Stimulated activated CD4-positive, alpha-beta T cell treated with anti-CD3 and anti-CD28 coated beads, Interleukin-2, amount 100 ng/mL, for 48 hours (primary cell): ENCODE data around the gene ZNF8.
A peak's percentile ranks its signal among the peaks of the same experiment; 100 is the strongest.
"Not testable (repeated sequence)": the region's sequence is repeated elsewhere in the genome, so short reads cannot be mapped to it uniquely, and the experiment has no call there.

ENCODE experiments used
- DNase-seq, 2 donors: peaks; one replicate each; pipeline ENCODE4 v3.0.0-alpha.2; 2020

Gene ZNF8

DNA sequence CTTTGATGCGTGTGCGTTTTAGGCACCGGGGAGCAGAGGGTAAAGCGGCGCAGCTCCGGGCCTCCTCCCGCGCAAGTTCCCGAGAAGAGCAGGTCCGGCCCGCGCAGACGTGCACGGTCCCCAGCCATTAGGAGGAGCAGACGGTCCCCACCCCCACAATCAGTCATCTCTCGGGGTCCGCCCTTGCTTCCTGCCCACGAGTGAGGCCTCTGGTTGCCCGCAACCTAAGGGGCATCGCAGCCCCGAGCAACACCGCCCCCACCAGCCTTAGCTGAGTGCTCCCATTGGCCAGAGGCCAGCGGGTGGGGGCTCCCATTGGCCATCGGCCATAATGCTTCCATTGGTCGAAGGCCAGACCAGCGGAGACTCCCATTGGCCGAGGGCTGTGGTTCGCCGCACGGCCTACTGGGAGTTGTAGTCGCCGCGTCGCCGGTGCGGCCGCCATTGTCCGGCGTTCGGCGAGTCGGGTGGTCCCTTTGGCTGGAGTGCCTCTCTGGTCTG, at the start of gene ZNF8:
Gene ZNF8 (plus strand): TSS at position 415 of the 501 bp plus-strand sequence. CDS start 127 bp downstream, outside the sequence.
- DNase-seq = peak; percentile 96

GRCh38 chr19:58229255-58229639, 49.5 kb upstream of the ZNF8 start:
- peak; percentile 4 to 19 for DNase-seq

DNA sequence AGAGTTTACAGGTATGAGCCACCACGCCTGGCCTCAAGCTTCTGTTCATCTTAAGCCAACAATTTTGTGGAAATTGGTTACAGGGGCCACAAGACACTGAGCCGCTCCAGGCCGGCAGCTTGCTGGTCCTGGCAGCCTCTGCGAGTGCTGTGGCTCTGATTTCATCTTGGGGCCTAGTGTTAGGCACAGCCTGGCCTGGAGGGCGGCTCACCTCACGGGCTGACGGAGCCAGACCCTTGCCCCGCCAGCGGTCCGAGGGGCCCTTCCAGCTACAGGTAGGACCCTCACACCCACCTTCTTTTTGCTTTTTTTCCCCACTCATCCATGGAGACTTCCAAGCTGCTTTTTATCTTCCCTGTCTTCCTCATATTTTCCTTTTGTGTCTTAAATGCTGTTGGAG, 41.4 kb upstream of the ZNF8 start:
- DNase-seq = no peak

GRCh38 chr19:58243351-58243750, 35.4 kb upstream of the ZNF8 start:
- DNase-seq = no peak

- no peak for DNase-seq
Observed at GRCh38 chr19:58248886-58249285, 29.9 kb upstream of the ZNF8 start.

DNA sequence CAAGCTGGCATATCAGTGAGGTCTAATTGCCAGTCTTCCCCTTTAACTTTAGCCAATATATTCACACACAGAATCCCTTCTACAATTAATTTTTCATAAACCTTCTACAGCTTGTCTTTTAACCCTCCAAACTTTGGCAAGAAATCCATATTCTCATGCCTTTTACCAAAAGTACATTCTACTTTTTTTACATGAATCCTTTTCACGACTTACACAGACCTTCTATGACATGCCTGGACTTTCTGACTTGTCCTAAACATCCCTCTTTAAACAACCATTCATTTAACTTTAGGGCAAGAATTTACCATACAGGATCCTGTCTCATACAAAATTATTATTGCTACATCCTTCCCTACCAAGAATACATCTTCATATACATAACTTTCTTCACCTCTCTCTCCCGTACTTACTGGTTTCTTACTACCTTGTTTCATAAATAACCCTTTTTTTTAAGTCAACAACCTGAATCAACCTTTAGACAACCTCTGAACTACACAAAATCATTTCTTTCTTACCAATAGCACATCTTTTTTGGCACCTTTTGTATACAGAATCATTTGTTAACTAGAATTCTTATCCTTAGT, 26.6 kb upstream of the ZNF8 start:
- DNase-seq = no peak

DNA sequence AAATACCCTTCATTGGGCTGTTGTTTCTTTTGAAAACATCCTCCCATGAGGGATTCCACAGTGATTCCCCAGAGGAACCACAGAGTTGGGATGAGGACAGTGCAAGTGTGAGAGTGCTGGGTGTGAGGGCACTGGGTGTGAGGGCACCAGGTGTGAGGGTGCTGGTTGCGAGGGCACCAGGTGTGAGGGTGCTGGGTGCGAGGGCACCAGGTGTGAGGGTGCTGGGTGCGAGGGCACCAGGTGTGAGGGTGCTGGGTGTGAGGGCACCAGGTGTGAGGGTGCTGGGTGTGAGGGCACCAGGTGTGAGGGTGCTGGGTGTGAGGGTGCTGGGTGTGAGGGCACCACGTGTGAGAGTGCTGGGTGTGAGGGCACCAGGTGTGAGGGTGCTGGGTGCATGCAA, 20.5 kb upstream of the ZNF8 start:
- DNase-seq = not testable (repeated sequence)

DNA sequence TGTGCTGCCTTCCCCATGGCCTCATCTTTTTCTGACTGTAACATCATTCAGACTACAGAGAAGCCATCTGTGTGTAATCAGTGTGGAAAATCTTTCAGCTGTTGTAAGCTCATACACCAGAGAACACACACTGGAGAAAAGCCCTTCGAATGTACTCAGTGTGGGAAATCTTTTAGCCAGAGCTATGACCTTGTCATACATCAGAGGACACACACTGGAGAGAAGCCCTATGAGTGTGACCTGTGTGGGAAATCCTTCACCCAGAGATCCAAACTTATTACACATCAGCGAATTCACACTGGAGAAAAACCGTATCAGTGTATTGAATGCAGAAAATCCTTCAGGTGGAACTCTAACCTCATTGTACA, 17.2 kb upstream of the ZNF8 start:
- DNase-seq = no peak

DNA sequence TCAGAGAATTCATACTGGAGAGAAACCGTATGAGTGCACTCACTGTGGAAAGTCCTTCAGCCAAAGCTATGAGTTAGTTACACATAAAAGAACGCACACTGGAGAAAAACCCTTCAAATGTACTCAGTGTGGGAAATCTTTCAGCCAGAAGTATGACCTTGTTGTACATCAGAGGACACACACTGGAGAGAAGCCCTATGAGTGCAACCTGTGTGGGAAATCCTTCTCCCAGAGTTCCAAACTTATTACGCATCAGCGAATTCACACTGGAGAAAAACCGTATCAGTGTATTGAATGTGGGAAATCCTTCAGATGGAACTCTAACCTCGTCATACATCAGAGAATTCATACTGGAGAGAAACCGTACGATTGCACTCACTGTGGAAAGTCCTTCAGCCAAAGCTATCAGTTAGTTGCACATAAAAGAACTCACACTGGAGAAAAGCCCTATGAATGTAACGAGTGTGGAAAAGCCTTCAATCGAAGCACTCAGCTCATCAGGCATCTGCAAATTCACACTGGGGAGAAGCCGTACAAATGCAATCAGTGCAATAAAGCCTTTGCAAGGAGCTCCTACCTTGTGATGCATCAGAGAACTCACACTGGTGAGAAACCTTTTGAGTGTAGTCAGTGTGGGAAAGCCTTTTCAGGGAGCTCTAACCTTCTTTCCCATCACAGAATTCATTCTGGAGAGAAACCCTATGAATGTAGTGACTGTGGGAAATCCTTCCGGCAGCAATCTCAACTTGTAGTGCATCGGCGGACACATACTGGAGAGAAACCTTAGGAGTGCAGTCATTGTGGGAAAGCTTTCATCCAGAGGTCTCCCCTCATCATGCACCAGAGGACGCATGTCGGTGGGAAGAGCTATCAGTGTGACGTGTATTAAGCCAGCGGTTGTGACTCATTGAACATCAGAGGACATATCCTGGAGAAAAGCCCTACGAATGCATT, 16.5 kb upstream of the ZNF8 start:
- DNase-seq = no peak

DNA sequence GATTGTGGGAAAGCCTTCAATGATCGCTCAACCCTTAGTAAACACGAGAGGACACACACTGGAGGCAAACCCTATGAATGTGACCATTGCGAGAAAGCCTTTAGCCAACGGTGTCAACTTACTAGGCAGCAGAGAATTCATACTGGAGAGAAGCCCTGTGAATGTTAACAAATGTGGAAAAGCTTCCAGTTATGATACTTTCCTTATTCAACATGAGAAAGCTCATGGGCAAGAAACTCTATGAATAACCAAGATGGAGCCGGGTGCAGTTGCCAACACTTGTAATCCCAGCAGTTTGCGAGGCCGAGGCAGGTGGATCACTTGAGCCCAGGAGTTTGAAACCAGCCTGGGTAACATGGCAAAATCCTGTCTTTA, 15.8 kb upstream of the ZNF8 start:
- no peak for DNase-seq

DNA sequence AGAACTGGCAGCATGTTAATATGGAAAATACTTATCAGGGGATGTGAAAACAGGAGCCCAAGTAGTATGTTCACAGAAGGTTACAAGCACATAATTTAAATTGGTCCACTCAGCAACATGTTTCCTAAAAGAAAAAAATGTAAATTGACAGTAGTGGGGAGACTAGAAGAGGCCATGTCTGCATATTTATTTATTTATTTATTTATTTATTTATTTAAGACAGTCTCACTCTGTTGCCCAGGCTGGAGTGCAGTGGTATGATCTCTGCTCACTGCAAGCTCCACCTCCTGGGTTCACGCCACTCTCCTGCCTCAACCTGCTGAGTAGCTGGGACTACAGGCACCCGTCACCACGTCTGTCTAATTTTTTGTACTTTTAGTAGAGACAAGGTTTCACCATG, 13.7 kb upstream of the ZNF8 start:
- no peak for DNase-seq

- no peak for DNase-seq
Observed at GRCh38 chr19:58268344-58268743, 10.4 kb upstream of the ZNF8 start.

- DNase-seq = no peak
Observed at GRCh38 chr19:58274771-58275201, 4.0 kb upstream of the ZNF8 start.

GRCh38 chr19:58275564-58275963, 3.2 kb upstream of the ZNF8 start:
- no peak for DNase-seq

DNA sequence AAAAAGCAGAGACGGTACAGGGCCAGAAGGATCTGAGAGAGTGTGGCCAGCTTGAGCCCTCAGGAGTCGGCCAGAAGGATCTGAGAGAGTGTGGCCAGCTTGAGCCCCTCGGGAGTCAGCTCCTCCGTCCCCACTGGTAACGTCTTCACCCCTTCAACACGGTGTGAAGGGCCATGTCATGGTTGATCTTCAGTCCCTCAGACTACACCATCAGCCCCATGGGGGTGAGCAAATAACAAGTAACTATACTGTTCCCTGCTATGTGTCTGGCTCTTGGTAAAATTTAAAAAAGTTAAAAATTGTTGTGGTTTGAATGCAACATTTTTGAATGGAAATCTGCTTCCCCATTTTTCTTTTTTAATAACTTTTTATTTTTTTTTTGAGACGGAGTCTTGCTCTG, 1.6 kb upstream of the ZNF8 start:
- DNase-seq = no peak

DNA sequence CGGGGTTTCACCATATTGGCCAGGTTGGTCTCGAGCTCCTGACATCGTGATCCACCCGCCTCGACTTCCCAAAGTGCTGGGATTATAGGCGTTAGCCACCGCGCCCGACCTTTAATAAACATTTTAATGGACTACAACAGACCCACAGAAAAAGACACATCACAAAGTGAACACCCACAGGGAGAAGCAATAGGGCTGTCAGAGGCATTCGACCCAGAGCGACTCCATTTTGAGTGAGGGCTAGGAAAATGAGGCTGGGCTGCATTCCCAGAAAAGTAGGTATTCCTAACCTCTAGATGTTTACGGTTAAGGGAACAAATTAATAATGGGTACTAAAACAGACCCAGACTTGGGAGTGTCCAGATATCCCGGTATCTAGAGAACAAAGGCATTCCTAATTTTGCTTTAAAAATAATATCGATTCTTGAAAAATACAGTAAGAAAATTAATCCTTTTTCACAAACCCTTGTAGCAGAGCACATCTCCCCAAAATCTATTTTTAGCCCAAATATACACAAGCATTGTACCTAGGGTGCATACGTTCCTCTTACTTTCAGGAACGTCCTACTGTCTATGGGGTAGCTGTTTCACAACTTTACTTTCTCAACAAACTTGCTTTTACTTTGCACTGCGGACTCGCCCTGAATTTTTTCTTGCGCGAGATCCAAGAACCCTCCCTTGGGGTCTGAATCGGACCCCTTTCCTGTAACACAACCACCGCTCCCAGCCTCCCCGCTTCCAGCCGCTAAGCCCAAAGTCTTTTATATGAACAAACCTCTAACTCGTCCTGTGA, 811 bp upstream of the ZNF8 start:
- DNase-seq = no peak

DNA sequence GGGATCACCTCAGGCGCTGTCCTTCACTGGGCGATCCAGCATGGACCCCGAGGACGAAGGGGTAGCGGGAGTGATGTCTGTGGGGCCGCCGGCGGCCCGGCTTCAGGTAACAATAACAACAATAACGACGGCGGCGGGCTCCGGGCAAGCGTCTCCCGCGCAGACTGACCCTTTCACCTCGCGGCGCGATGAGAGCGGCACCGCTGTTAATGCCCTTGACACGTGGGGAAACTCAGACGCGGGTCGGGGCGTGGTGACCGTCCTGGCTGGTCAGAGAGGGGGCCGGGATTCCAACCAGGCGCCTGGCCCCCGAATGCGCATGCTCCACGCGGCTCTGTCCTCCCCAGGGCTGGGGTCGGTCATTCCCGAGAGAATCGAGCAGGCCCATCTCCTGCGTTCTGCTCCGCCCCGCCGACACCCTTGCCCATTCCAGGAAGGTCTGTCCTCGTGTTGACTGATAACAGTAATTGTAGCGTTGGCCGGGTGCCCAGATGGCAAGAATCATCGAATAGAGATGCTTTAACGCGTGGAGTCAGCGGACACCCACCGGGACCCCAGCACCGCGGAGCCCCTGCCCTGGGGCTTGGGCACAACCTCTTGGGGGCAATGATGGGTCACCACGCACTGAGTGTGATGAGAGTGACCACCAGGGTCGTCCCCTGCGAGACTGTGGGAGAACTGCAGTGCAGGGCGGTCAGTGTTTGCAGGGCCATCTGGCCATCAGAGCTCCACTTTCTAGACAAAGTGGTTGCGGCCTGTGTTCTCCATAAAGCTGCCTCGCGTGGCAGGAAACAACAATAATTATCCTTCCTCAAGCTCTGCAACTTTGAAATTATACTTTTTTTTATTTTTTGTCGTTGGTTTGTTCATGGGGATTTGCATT, 528 bp downstream of the ZNF8 start:
- DNase-seq = peak; percentile 29 to 44

GRCh38 chr19:58279925-58280316, 1.2 kb downstream of the ZNF8 start:
- no peak for DNase-seq

- DNase-seq = no peak
Observed at GRCh38 chr19:58284199-58284598, 5.4 kb downstream of the ZNF8 start.

DNA sequence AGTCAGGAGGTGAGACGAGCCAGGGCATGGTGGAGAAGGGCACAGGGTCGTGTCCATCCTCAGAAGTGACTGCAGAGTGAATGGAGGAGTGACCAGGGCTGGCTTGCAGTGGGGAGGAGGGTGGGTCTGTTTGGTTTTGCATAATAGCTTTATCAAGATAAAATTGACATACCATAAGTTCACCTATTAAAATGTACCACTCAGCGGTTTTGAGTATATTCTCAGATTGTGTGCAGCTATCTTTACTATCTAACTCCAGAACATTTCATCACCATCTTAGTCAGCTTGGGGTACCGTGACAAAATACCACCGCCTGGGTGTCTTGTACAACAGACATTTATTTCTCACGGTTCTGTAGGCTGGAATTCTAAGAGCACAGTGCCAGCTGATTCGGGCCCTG, 13.2 kb downstream of the ZNF8 start:
- DNase-seq = no peak

- no peak for DNase-seq
Observed at GRCh38 chr19:58294743-58295374, 16.1 kb downstream of the ZNF8 start.

DNA sequence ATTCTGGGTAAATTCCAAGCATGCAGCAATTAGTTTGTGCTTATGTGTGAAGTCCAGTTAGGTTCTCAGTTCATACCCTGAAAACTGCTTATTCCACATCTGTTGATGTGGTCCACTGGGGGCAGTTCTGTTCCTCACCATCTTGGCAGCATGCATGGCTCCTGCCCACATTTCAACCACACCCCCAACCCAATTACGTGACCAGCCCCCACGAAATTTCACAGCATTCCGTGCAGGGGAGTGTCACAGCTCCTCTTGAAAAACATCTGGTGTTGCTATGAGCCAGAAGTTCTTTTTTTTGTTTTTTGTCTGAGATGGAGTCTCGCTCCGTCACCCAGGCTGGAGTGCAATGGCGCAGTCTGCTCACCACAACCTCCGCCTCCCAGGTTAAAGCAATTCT, 17.3 kb downstream of the ZNF8 start:
- no peak for DNase-seq
